Central memory CD8-positive, alpha-beta T cell (primary cell): Measurements from ENCODE around the gene ZNF236.

Experiments used
- ATAC-seq: fragments of 150-1000 bp; cut with Tn5 transposase; replicated peaks from 2 replicates; pipeline ENCODE4 v1.10.0; 2022; ENCODE audit warnings: mild to moderate bottlenecking, moderate FRiP score, moderate number of reproducible peaks; ENCODE audit not compliant: poor library complexity, severe bottlenecking; ENCODE audit errors: extremely low read depth
- DNase-seq, 2 donors: peaks; one replicate each; pipeline ENCODE4 v3.0.0; 2021; ENCODE audit warnings: low spot score in 2 of 2
- H3K27ac Mint-ChIP-seq: one replicate; pipeline ENCODE4 v1.8.0; 2022; ENCODE audit warnings: low read depth, mild to moderate bottlenecking, moderate library complexity, mixed read lengths
- H3K27me3 Mint-ChIP-seq: one replicate; pipeline ENCODE4 v1.8.0; 2022; ENCODE audit warnings: mixed read lengths
- H3K36me3 Mint-ChIP-seq: one replicate; pipeline ENCODE4 v1.8.0; 2022; ENCODE audit warnings: mild to moderate bottlenecking, moderate library complexity, mixed read lengths; ENCODE audit not compliant: insufficient read depth
- H3K4me1 Mint-ChIP-seq: one replicate; pipeline ENCODE4 v1.8.0; 2022; ENCODE audit warnings: mixed read lengths
- H3K4me3 Mint-ChIP-seq: one replicate; pipeline ENCODE4 v1.8.0; 2022; ENCODE audit warnings: mild to moderate bottlenecking, moderate library complexity, mixed read lengths
- H3K9me3 Mint-ChIP-seq: one replicate; pipeline ENCODE4 v1.8.0; 2022; ENCODE audit warnings: mixed read lengths

The ZNF236 gene

DNA sequence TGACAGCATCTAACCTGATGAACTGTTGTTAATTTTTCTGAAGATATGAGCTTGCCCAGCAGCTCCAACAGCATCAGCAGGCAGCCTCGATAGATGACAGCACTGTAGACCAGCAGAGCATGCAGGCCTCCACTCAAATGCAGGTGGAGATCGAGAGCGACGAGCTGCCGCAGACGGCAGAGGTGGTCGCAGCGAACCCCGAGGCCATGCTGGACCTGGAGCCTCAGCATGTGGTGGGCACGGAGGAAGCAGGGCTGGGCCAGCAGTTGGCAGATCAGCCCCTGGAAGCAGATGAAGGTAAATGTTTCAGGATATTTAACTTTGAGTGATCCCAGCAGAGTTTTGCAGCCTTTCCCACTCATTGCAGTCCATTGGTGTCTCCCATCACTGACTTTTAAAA is 85.9 kb downstream of the ZNF236 start:
- Mint-ChIP-seq H3K27me3 (no peaks in the 10 kb centered on the region), H3K36me3 (peaks cover 36% of the 10 kb centered on the region), H3K4me1 (no peaks in the 10 kb centered on the region), H3K4me3 (no peak overlapping the region), H3K9me3 (no peaks in the 10 kb centered on the region), H3K27ac (no peak overlapping the region)
- ATAC-seq (no peak), DNase-seq (no peak)

DNA sequence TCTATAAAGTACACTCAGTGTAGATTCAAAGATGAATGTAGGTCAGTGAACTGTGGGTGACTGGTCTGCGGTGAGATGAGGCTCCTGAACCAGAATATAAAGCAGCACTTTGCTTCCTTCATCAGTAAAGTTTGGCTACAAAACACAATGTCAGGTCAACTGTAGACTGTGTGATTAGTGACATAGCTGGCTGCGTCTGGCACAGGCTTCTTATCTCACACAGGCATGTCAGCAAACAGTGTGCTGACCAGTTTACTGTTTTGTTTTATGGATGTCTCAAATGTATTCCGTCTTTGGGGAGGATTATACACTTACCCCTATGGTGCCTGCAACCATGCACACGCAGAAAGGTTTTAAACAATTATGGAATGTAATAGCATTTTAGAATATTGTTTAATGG is 87.1 kb downstream of the ZNF236 start:
- Mint-ChIP-seq H3K4me3 (no peak overlapping the region), H3K36me3 (peaks cover 38% of the 10 kb centered on the region), H3K9me3 (no peaks in the 10 kb centered on the region), H3K27ac (no peak overlapping the region), H3K27me3 (no peaks in the 10 kb centered on the region), H3K4me1 (no peaks in the 10 kb centered on the region)
- no peak for DNase-seq
- no peak for ATAC-seq

DNA sequence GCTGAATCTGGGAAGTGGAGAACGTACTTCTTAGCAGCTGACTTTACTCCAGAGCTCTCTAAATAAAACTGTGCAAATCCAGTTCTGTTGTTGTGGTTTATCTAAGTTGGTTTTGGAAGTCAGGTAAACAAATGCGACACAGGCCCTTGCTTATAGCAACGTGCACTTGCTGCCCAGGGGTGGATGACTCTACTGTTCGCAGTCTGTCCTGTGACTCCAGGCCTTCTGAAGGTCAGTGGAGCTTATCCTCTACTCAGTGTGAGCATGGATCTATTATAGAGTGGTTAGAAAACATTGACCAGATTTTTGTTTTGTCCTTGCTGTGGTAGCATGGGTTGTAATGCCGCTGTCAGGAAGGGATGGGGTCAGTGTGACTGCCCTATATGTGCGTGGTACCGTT is 89.1 kb downstream of the ZNF236 start:
- Mint-ChIP-seq H3K9me3 (no peaks in the 10 kb centered on the region), H3K27ac (no peak overlapping the region)
- no peak for DNase-seq

DNA sequence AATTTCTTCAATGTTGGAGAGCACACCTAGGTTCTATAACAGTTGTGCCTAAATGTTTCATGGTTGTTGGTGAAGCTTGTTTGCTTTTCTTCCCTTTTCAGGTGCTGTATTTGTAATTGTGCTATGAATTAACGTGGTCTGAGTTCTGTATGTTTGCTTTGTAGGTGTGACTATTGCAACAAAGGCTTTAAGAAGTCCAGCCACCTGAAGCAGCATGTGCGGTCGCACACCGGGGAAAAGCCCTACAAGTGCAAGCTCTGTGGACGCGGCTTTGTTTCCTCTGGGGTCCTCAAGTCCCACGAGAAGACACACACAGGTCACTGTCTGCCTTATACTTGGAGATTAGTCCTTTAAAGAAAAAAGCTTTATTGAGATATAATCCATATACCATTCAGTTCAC is 91.2 kb downstream of the ZNF236 start:
- Mint-ChIP-seq H3K36me3 (peaks cover 47% of the 10 kb centered on the region), H3K4me1 (no peaks in the 10 kb centered on the region), H3K27ac (no peak overlapping the region), H3K9me3 (no peaks in the 10 kb centered on the region), H3K4me3 (no peak overlapping the region), H3K27me3 (no peaks in the 10 kb centered on the region)
- DNase-seq: no peak
- no peak for ATAC-seq

More for the DNA sequence above, 89.1 kb downstream of the ZNF236 start:
- peaks cover 45% of the 10 kb centered on the region for H3K36me3 Mint-ChIP-seq
- ATAC-seq: no peak
- H3K4me3 Mint-ChIP-seq: no peak overlapping the region
- H3K4me1 Mint-ChIP-seq: no peaks in the 10 kb centered on the region
- no peaks in the 10 kb centered on the region for H3K27me3 Mint-ChIP-seq

DNA sequence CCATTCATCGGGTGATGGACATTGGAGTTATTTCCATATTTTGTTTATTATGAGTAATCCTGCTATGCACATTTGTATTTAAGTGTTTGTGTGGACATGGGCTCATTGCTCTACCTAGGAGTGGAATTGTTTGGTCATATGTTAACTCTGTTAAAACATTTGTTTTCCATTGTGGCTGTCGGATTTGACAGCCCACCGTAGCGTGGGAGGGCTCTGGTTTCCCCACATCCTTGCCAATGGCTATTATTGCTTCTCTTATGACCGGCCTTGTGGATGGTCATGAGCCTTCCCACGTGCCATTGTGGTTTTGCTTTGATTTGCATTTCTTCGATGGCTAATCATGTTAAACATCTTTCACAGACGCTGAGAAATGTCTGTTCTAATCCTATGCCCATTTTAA is 92.0 kb downstream of the ZNF236 start:
- H3K36me3 Mint-ChIP-seq: peaks cover 52% of the 10 kb centered on the region
- DNase-seq (no peak), ATAC-seq (no peak)
- no peaks in the 10 kb centered on the region for H3K9me3 Mint-ChIP-seq
- no peaks in the 10 kb centered on the region for H3K27me3 Mint-ChIP-seq
- no peaks in the 10 kb centered on the region for H3K4me1 Mint-ChIP-seq
- H3K27ac Mint-ChIP-seq: no peak overlapping the region
- no peak overlapping the region for H3K4me3 Mint-ChIP-seq

DNA sequence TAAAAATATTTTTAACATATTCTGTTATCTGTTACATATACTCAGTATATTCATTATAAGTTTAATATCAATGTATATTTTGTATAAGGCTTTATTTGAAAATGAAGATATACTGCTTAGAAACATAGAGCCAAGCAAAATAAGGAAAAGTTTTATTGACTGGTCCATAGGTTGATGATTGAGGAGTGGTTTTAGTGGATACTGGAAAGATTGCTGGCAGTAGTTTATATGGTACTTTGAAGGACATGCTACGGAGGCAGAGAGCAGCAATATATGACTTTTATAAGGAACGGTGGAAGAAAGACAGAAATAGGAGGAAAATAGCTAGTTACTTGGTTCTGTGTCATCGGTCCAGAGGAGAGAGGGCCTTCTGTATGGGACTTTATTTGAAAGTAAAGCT is 92.4 kb downstream of the ZNF236 start:
- H3K27ac Mint-ChIP-seq: no peak overlapping the region
- no peaks in the 10 kb centered on the region for H3K9me3 Mint-ChIP-seq
- no peaks in the 10 kb centered on the region for H3K4me1 Mint-ChIP-seq
- ATAC-seq: no peak
- H3K27me3 Mint-ChIP-seq: no peaks in the 10 kb centered on the region
- H3K4me3 Mint-ChIP-seq: no peak overlapping the region
- peaks cover 54% of the 10 kb centered on the region for H3K36me3 Mint-ChIP-seq
- no peak for DNase-seq

DNA sequence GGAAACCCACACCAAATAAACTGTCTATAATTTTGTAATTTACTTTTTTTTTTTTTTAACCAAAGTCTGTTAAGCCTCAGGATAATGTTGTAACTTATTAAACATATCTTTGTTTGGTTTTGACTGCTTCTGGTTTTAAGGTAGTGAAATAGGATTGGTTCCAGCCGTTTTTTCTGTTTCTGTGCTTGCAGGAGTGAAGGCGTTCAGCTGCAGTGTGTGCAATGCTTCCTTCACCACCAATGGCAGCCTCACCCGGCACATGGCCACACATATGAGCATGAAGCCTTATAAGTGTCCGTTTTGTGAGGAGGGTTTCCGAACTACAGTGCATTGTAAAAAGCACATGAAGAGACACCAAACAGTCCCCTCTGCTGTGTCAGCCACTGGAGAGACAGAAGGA is 93.1 kb downstream of the ZNF236 start:
- Mint-ChIP-seq H3K27ac (no peak overlapping the region), H3K36me3 (peaks cover 57% of the 10 kb centered on the region)
- no peak for ATAC-seq

DNA sequence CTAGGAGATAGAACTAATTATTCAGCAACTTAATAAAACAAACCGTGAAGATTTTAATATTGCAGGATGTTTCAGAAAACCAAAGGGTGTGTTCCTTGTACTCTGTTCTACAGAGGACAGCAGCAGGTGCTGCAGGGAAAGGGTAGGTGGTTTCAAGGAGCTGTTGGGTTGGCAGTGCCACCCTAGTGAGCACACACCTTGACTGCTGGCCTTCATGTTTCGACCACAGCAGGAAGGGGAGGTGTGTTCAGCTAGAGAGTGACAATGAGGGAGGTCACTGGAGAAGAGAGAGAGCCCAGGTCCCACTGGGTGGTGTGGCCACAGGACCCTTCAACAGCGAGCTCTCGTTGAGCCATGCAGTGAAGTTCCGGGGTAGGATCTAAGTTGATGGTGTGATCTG is 98.6 kb downstream of the ZNF236 start:
- H3K27ac Mint-ChIP-seq: no peak overlapping the region
- H3K4me1 Mint-ChIP-seq: peaks cover 12% of the 10 kb centered on the region
- peaks cover 52% of the 10 kb centered on the region for H3K36me3 Mint-ChIP-seq
- H3K4me3 Mint-ChIP-seq: no peak overlapping the region
- H3K9me3 Mint-ChIP-seq: no peaks in the 10 kb centered on the region
- no peaks in the 10 kb centered on the region for H3K27me3 Mint-ChIP-seq
- no peak for DNase-seq
- no peak for ATAC-seq

More for the DNA sequence above, 93.1 kb downstream of the ZNF236 start:
- Mint-ChIP-seq H3K27me3 (no peaks in the 10 kb centered on the region), H3K9me3 (no peaks in the 10 kb centered on the region), H3K4me3 (no peak overlapping the region), H3K4me1 (no peaks in the 10 kb centered on the region)
- no peak for DNase-seq

DNA sequence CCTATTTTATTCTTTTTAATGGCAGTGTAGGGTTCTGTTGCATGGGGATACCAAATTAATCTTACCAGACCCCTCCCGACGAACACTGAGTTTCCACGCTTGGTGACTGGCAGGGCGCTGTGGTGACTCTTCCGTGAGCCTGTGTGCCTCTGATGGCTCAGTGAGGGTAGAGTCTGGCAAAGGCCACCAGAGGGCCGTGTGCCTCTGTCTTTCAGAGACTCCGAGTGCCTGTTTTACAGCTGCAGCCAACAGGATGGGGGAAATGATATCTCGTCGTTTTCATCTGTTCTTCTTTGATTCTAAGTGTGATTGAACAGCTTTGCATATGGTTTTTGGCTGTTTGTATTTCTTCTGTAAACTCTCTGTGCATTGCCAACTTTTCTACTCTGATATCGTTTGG is 99.8 kb downstream of the ZNF236 start:
- Mint-ChIP-seq H3K27ac (no peak overlapping the region), H3K4me3 (no peak overlapping the region), H3K9me3 (no peaks in the 10 kb centered on the region), H3K4me1 (peaks cover 12% of the 10 kb centered on the region), H3K27me3 (no peaks in the 10 kb centered on the region), H3K36me3 (peaks cover 46% of the 10 kb centered on the region)
- ATAC-seq (peak; percentile 88), DNase-seq (no peak)

DNA sequence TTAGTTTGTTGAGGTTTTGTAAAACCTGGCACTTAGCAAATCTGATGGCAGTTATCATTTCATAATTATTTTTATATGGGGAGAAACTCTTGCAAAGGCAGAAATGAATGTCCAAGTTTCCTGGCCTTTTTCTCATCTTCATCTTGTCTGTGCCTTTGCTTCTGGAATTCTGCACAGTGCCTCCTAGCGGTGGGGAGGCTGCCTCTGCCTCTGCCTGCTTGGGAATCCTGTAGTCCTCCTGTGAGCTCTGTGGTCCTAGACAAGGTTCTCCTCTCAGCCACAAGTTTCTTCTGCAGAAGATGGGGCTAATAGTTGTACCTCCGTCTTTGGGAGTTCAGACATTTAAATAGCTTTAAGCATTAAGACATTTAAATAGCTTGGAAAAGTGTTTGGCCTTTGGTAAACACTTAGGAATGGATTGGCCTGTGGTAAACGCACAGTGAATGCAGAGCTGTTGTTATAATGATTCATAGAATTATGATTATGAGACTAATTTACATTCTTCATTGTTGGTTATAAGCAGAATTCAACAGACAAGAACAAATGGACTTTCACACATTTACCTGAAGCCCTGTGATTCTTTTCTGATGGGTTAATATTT is 101.2 kb downstream of the ZNF236 start:
- peaks cover 12% of the 10 kb centered on the region for H3K4me1 Mint-ChIP-seq
- no peaks in the 10 kb centered on the region for H3K9me3 Mint-ChIP-seq
- DNase-seq (no peak), ATAC-seq (no peak)
- H3K36me3 Mint-ChIP-seq: peaks cover 44% of the 10 kb centered on the region
- no peak overlapping the region for H3K4me3 Mint-ChIP-seq
- H3K27ac Mint-ChIP-seq: no peak overlapping the region
- H3K27me3 Mint-ChIP-seq: no peaks in the 10 kb centered on the region

DNA sequence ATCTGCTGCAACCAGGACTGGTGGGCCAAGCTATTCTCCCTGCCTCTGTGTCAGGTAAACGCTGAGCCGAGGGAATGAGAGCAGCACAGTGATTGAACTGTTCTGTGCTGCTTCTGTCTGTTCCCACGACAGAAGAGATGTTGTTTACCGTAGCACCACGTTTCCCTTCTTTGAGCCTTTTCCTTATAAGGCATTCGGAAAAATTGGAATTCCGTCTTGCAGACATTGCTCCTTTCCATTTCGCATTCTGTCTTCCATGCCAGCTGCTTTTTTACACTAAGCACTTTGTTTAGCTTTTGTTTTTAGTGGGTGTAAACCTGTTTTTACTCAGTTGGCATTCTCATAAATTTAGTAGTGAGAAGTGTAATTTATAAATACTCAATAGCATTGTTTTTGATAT is 103.1 kb downstream of the ZNF236 start:
- H3K27ac Mint-ChIP-seq: no peak overlapping the region
- H3K9me3 Mint-ChIP-seq: no peaks in the 10 kb centered on the region
- H3K27me3 Mint-ChIP-seq: no peaks in the 10 kb centered on the region
- peaks cover 12% of the 10 kb centered on the region for H3K4me1 Mint-ChIP-seq
- H3K36me3 Mint-ChIP-seq: peaks cover 38% of the 10 kb centered on the region
- no peak overlapping the region for H3K4me3 Mint-ChIP-seq
- no peak for ATAC-seq
- DNase-seq: no peak

DNA sequence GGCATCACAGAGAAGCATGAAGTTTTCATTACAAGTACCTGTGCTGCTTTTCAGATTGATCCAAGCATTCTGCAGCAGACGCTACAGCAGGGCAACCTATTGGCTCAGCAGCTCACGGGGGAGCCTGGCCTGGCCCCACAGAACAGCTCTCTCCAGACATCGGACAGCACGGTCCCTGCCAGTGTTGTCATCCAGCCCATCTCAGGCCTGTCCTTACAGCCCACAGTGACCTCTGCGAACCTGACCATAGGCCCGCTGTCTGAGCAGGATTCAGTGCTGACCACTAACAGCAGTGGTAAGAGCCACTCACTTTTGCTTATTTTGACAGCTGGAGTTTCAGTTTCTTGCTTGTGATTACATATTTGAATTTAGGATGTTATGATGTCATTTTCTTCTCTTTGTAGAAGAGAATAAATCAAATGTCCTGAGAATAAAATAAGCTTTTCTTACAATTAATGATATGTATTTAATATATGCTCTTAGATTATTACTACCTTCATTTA is 104.9 kb downstream of the ZNF236 start:
- no peak for ATAC-seq

DNA sequence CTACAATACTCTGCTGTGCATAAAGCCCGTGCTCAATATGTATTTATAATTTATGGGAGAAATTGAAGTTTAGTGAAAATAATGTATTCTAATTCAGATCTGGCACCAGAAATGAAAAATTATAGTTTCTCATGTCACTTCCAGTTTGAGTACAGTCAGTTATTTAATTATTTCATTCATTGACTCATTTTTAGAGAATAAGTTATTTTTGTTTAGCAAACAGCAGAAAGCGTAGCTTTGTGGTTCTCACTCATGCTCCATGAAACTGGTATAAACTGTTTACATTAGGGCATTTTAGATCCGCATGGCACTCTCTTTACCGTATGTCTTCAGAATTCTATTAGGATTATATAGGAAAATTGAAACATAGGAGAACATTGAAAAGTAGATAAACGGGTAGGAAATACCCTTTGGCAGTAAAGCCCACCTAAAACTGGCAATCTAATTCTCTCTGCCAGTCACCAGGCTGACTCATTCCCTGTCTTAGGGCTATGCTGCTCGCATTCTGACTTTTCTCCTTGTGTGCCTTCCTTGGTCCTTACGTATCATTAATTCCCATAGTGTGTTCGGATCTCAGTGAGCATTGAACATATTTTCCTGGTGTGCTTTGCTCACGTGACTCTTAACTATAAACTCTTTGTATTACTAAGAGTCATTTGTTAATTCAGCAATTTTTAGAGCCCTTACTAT is 106.0 kb downstream of the ZNF236 start:
- peaks cover 33% of the 10 kb centered on the region for H3K36me3 Mint-ChIP-seq
- ATAC-seq (no peak), DNase-seq (no peak)
- H3K9me3 Mint-ChIP-seq: no peaks in the 10 kb centered on the region
- H3K27me3 Mint-ChIP-seq: no peaks in the 10 kb centered on the region
- H3K4me3 Mint-ChIP-seq: no peak overlapping the region
- H3K27ac Mint-ChIP-seq: no peak overlapping the region
- peaks cover 12% of the 10 kb centered on the region for H3K4me1 Mint-ChIP-seq

More for the DNA sequence above, 104.9 kb downstream of the ZNF236 start:
- H3K4me3 Mint-ChIP-seq: no peak overlapping the region
- peaks cover 7% of the 10 kb centered on the region for H3K4me1 Mint-ChIP-seq
- DNase-seq: no peak
- no peaks in the 10 kb centered on the region for H3K9me3 Mint-ChIP-seq
- no peak overlapping the region for H3K27ac Mint-ChIP-seq
- H3K36me3 Mint-ChIP-seq: peaks cover 35% of the 10 kb centered on the region
- no peaks in the 10 kb centered on the region for H3K27me3 Mint-ChIP-seq
